ENCODE data around the gene WDR93. TPM values are rescaled to one million over a fixed set of nuclear protein-coding genes. Genes with fewer than 3 reads are reported as not detected.

Gene WDR93
- total RNA-seq, 1 experiment from 2014 or later: not detected

DNA sequence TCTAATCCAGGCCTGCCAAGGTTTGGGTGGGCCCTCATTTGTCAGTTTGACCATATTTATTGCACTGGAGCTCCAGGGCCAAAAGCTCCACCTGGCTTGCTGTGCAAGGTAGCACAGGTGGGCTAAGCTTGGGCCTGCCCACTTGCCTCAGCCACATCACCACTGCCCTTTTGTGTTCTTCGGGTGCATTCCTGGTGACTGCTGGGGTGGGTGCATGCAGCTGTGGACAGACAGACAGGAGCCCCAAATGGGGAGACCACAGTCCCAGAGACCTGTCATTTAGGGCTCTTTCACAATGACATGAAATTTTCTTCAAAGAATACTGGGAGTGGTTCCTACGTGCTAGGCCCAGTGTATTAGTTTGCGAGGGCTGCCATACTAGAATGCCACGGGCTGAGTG is 88.2 kb downstream of the WDR93 start:
- ChIA-PET CTCF (interaction anchor here (2.3 kb wide), 1 partner anchor 17 kb away, joined by 14 read pairs; no protein-coding TSS in a partner anchor), POLR2A (no interaction called here)
- H3K4me3 Mint-ChIP-seq: no peak overlapping the region
- H3K27me3 Mint-ChIP-seq (ENCODE audit: low read depth): peaks cover 47% of the 10 kb centered on the region
- TF ChIP-seq ARID4B (CRISPR knock-in tag; IDR thresholded peaks at IDR 0.05; ENCODE audit: borderline replicate concordance) (no peak), ELF4 (CRISPR knock-in tag; IDR thresholded peaks at IDR 0.05; ENCODE audit: low read depth) (no peak), MLX (CRISPR knock-in tag; IDR thresholded peaks at IDR 0.05) (no peak), PRRX2 (CRISPR knock-in tag; IDR thresholded peaks at IDR 0.05) (no peak), ZNF263 (CRISPR knock-in tag; IDR thresholded peaks at IDR 0.05; ENCODE audit: low read depth) (no peak), NFATC4 (CRISPR knock-in tag; IDR thresholded peaks at IDR 0.05) (no peak), ATF1 (CRISPR knock-in tag; IDR thresholded peaks at IDR 0.05) (no peak)
- TF ChIP-seq, protein P1, sequence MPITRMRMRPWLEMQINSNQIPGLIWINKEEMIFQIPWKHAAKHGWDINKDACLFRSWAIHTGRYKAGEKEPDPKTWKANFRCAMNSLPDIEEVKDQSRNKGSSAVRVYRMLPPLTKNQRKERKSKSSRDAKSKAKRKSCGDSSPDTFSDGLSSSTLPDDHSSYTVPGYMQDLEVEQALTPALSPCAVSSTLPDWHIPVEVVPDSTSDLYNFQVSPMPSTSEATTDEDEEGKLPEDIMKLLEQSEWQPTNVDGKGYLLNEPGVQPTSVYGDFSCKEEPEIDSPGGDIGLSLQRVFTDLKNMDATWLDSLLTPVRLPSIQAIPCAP (CRISPR knock-in tag; IDR thresholded peaks at IDR 0.05): no peak
- TF ChIP-seq, protein P2, sequence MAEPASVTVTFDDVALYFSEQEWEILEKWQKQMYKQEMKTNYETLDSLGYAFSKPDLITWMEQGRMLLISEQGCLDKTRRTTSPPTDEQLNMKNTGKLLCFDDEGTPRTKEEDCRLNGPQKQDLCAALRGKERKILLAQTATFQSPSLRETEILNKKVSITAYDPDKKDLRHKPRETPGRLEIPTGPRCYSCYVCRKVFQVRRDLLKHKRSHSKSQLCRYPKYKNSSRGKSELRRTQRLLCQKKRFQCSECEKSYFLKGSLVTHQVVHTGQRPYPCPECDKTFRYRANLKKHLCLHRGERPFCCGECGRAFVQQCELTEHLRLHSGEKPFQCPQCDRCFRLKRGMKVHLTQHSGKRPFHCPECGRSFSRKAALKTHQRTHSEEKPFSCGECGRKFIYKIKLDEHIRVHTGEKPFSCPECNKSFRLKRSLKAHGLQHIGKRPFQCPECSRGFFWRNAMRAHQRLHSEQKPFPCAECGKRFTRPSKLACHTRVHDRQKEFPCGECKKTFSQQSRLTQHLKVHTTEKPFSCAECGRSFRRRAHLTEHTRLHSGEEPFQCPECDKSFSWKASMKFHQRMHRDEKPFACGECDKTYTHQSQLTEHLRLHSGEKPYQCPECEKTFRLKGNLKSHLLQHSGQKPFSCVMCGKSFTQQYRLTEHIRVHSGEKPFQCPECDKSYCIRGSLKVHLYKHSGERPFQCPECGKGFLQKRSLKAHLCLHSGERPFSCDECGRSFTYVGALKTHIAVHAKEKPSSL (CRISPR knock-in tag; conservative IDR thresholded peaks at IDR 0.05): no peak
- TF ChIP-seq, protein P3, sequence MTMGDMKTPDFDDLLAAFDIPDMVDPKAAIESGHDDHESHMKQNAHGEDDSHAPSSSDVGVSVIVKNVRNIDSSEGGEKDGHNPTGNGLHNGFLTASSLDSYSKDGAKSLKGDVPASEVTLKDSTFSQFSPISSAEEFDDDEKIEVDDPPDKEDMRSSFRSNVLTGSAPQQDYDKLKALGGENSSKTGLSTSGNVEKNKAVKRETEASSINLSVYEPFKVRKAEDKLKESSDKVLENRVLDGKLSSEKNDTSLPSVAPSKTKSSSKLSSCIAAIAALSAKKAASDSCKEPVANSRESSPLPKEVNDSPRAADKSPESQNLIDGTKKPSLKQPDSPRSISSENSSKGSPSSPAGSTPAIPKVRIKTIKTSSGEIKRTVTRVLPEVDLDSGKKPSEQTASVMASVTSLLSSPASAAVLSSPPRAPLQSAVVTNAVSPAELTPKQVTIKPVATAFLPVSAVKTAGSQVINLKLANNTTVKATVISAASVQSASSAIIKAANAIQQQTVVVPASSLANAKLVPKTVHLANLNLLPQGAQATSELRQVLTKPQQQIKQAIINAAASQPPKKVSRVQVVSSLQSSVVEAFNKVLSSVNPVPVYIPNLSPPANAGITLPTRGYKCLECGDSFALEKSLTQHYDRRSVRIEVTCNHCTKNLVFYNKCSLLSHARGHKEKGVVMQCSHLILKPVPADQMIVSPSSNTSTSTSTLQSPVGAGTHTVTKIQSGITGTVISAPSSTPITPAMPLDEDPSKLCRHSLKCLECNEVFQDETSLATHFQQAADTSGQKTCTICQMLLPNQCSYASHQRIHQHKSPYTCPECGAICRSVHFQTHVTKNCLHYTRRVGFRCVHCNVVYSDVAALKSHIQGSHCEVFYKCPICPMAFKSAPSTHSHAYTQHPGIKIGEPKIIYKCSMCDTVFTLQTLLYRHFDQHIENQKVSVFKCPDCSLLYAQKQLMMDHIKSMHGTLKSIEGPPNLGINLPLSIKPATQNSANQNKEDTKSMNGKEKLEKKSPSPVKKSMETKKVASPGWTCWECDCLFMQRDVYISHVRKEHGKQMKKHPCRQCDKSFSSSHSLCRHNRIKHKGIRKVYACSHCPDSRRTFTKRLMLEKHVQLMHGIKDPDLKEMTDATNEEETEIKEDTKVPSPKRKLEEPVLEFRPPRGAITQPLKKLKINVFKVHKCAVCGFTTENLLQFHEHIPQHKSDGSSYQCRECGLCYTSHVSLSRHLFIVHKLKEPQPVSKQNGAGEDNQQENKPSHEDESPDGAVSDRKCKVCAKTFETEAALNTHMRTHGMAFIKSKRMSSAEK (CRISPR knock-in tag; IDR thresholded peaks at IDR 0.05; ENCODE audit: borderline replicate concordance): no peak
- TF ChIP-seq, protein P4, sequence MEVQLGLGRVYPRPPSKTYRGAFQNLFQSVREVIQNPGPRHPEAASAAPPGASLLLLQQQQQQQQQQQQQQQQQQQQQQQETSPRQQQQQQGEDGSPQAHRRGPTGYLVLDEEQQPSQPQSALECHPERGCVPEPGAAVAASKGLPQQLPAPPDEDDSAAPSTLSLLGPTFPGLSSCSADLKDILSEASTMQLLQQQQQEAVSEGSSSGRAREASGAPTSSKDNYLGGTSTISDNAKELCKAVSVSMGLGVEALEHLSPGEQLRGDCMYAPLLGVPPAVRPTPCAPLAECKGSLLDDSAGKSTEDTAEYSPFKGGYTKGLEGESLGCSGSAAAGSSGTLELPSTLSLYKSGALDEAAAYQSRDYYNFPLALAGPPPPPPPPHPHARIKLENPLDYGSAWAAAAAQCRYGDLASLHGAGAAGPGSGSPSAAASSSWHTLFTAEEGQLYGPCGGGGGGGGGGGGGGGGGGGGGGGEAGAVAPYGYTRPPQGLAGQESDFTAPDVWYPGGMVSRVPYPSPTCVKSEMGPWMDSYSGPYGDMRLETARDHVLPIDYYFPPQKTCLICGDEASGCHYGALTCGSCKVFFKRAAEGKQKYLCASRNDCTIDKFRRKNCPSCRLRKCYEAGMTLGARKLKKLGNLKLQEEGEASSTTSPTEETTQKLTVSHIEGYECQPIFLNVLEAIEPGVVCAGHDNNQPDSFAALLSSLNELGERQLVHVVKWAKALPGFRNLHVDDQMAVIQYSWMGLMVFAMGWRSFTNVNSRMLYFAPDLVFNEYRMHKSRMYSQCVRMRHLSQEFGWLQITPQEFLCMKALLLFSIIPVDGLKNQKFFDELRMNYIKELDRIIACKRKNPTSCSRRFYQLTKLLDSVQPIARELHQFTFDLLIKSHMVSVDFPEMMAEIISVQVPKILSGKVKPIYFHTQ (CRISPR knock-in tag; IDR thresholded peaks at IDR 0.05): no peak
- TF ChIP-seq, protein P5, sequence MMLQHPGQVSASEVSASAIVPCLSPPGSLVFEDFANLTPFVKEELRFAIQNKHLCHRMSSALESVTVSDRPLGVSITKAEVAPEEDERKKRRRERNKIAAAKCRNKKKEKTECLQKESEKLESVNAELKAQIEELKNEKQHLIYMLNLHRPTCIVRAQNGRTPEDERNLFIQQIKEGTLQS (CRISPR knock-in tag; conservative IDR thresholded peaks at IDR 0.05): no peak
- no peak for DNase-seq (ENCODE audit: low spot score)
- ATAC-seq: no peak
- H3K4me1 Mint-ChIP-seq: peaks cover 20% of the 10 kb centered on the region
- H3K36me3 Mint-ChIP-seq: no peaks in the 10 kb centered on the region
- H3K27ac Mint-ChIP-seq: no peak overlapping the region
- H3K9me3 Mint-ChIP-seq: no peaks in the 10 kb centered on the region

Data from WTC11 (cell line).